ENCODE measurements around the gene MYL5. TPM values are rescaled to one million over a fixed set of nuclear protein-coding genes. Genes with fewer than 3 reads are reported as not detected.
"Not testable (repeated sequence)": the region's sequence is repeated elsewhere in the genome, so short reads cannot be mapped to it uniquely, and the experiment has no call there.

Gene MYL5
- total RNA-seq, 1 donor from 2014 or later: 22.6 TPM

DNA sequence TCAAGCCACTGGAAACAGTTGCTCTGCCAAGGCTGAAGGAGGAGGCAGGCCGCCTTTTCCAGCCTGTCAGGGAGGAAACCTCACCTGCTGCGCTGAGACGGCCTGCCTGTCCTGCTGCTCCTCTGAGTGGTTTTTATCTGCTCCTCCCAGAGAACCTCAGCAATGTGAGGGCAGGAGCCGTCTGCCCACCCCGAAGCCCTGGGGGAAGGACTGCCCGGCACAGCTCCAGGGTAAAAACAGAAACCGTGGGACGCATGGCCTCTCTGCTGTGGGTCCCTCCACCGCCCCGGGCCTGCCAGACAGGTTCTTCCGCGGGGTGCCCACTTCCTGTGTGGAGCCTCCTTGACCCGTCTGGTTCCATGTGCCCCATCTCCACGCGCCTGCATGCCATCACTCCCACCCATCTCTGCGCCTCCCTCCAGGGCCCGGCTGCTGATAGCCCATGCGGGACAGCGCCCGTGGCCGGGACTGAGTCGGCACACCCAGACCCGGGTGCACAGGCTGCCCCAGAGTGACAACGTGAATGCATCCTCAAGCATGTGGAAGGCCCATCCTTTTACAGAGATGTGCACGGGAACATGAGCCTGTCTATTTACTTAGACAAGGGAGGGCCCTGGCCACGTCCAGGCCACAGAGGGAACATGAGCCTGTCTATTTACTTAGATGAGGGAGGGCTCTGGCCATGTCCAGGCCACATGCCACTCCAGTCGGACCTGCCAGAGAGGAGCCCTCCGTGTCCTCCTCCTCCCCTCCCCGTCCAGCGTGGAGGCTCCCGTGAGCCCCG is 18.6 kb downstream of the MYL5 start:
- DNase-seq (ENCODE audit: low spot score, unreplicated experiment): no peak
- Mint-ChIP-seq H3K27me3 (peaks cover 3% of the 10 kb centered on the region), H3K4me1 (ENCODE audit: low read depth) (no peaks in the 10 kb centered on the region), H3K9me3 (ENCODE audit: low read depth) (peaks cover 5% of the 10 kb centered on the region), H3K27ac (no peak overlapping the region), H3K4me3 (ENCODE audit: low read depth) (no peak overlapping the region), H3K36me3 (ENCODE audit: insufficient read depth) (no peaks in the 10 kb centered on the region)
- TF ChIP-seq, protein P1, sequence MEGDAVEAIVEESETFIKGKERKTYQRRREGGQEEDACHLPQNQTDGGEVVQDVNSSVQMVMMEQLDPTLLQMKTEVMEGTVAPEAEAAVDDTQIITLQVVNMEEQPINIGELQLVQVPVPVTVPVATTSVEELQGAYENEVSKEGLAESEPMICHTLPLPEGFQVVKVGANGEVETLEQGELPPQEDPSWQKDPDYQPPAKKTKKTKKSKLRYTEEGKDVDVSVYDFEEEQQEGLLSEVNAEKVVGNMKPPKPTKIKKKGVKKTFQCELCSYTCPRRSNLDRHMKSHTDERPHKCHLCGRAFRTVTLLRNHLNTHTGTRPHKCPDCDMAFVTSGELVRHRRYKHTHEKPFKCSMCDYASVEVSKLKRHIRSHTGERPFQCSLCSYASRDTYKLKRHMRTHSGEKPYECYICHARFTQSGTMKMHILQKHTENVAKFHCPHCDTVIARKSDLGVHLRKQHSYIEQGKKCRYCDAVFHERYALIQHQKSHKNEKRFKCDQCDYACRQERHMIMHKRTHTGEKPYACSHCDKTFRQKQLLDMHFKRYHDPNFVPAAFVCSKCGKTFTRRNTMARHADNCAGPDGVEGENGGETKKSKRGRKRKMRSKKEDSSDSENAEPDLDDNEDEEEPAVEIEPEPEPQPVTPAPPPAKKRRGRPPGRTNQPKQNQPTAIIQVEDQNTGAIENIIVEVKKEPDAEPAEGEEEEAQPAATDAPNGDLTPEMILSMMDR (IDR thresholded peaks at IDR 0.05; ENCODE audit: unreplicated experiment): no peak

GRCh38 chr4:694341-694940 is 20.1 kb downstream of the MYL5 start:
- DNase-seq (ENCODE audit: low spot score, unreplicated experiment); H3K9me3 Mint-ChIP-seq (ENCODE audit: low read depth); H3K36me3 Mint-ChIP-seq (ENCODE audit: insufficient read depth); H3K4me3 Mint-ChIP-seq (ENCODE audit: low read depth); H3K4me1 Mint-ChIP-seq (ENCODE audit: low read depth); H3K27me3 Mint-ChIP-seq: not testable (repeated sequence)
- peak overlapping the region; percentile 31 for H3K27ac Mint-ChIP-seq

DNA sequence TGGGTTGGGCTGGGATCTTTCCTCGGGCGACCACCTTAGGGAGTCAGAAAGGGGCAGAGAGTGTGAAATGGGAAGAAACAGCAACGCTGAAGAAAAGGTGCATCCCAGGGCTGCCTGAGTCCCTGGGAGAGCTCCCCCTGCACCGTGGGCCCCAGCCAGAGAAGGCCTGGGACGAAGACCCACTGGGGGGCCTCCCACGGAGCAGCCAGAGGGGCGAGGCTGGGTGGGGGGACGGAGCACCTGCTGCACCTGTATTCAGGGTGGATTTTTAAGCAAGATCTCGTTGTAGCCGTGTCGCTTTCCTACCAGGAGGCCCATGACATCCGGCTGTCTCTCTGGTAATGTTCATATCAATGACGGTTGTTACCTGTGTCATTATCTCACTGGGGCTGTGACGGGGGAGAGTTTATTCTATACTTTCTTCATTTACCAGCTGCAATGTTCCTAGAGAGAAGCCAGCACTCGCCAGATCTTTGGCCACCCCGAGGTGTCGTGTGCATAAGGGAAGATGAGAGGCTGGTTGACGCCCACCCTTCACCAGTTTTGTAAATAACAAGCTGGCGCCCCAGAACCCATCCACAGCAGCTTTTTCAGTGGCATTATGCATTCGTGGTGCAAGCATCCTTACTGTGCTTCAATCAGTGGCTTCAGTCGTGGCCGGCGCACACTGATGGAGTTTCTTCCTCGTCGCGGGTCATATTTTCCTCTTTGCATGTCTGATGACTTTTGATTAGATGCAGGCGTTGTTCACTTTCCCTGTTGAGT is 25.7 kb downstream of the MYL5 start:
- no peaks in the 10 kb centered on the region for H3K9me3 Mint-ChIP-seq (ENCODE audit: low read depth)
- no peaks in the 10 kb centered on the region for H3K36me3 Mint-ChIP-seq (ENCODE audit: insufficient read depth)
- H3K4me3 Mint-ChIP-seq (ENCODE audit: low read depth): no peak overlapping the region
- H3K4me1 Mint-ChIP-seq (ENCODE audit: low read depth): no peaks in the 10 kb centered on the region
- H3K27ac Mint-ChIP-seq: no peak overlapping the region
- H3K27me3 Mint-ChIP-seq: peaks cover 29% of the 10 kb centered on the region
- DNase-seq (ENCODE audit: low spot score, unreplicated experiment): no peak
- TF ChIP-seq, protein P1 (IDR thresholded peaks at IDR 0.05; ENCODE audit: unreplicated experiment): no peak

- H3K4me1 Mint-ChIP-seq (ENCODE audit: low read depth): no peaks in the 10 kb centered on the region
- DNase-seq (ENCODE audit: low spot score, unreplicated experiment): no peak
- H3K9me3 Mint-ChIP-seq (ENCODE audit: low read depth): no peaks in the 10 kb centered on the region
- H3K27ac Mint-ChIP-seq: no peak overlapping the region
- TF ChIP-seq, protein P1 (IDR thresholded peaks at IDR 0.05; ENCODE audit: unreplicated experiment): peak; percentile 20
- peaks cover 29% of the 10 kb centered on the region for H3K27me3 Mint-ChIP-seq
- H3K4me3 Mint-ChIP-seq (ENCODE audit: low read depth): no peak overlapping the region
- no peaks in the 10 kb centered on the region for H3K36me3 Mint-ChIP-seq (ENCODE audit: insufficient read depth)
These were observed 26.4 kb downstream of the MYL5 start for GRCh38 chr4:700587-701264.

DNA sequence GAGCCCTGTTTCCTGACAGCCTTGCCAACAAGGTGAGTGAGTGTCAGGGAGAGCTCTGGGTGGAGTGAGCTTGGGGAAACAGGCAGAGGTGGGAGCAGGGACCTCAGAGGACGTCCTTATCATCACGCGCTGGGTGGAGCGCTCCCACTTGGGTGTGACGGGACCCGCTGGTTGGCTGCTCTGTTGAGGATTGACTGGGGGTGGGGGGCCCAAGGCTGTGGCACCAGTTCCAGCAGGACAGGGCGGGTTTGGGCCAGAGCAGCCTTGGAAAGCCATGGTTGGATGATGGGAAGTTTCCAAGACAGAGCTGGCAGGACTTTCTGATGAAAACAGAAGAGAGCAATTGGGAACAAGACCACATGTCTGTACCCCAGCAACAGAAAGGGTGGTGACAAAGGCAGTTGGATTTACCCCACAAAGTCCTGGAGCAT is 28.3 kb downstream of the MYL5 start:
- TF ChIP-seq, protein P1 (IDR thresholded peaks at IDR 0.05; ENCODE audit: unreplicated experiment): no peak
- no peak for DNase-seq (ENCODE audit: low spot score, unreplicated experiment)
- Mint-ChIP-seq H3K27me3 (peaks cover 26% of the 10 kb centered on the region), H3K9me3 (ENCODE audit: low read depth) (no peaks in the 10 kb centered on the region), H3K4me1 (ENCODE audit: low read depth) (no peaks in the 10 kb centered on the region), H3K4me3 (ENCODE audit: low read depth) (no peak overlapping the region), H3K36me3 (ENCODE audit: insufficient read depth) (no peaks in the 10 kb centered on the region), H3K27ac (no peak overlapping the region)

All from progenitor cell of endocrine pancreas (in vitro differentiated cells).